GM15510 (cell line): Measurements from ENCODE around the gene TMEM219.

Source experiments
- POLR2A ChIP-seq: IDR thresholded peaks from 3 replicates; pipeline ENCODE4 v1.6.1; 2011; ENCODE audit warnings: borderline replicate concordance; ENCODE audit not compliant: insufficient read length; ENCODE audit errors: extremely low read depth

TMEM219 gene

DNA sequence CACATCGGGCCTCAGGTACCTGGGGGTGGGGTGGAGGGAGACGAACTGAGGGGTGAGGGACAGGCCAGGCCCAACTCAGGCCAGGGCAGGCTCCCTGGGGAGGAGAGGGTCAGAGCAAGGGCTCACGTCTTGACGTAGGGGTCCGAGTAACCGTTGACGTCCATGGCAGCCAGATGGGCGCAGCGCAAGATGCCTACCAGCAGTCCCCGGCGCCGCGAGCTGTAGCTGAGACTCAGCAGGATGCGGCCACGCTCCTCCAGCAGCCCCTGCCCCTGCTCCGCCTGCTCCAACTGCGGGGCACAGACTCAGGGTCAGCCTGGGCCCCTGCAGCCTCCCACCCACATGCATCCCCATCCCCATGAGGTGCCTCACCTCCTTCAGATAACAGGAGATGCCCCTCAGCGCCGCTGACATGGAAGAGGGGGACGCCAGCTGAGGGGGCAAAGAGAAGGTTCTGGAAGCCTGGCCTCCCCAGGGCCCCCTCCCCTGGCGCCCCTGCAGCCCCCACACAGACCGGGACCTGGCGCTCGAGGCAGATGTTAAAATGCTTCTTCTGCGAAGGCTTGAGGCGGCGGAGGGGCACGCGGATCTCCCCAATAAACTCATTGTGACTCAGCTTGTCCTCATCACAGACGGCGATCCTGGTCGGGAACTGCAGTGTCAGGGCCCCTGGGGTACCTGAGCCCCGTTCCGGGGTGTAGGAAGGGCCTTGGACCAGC, 44.9 kb downstream of the TMEM219 start:
- TF ChIP-seq POLR2A: no peak

DNA sequence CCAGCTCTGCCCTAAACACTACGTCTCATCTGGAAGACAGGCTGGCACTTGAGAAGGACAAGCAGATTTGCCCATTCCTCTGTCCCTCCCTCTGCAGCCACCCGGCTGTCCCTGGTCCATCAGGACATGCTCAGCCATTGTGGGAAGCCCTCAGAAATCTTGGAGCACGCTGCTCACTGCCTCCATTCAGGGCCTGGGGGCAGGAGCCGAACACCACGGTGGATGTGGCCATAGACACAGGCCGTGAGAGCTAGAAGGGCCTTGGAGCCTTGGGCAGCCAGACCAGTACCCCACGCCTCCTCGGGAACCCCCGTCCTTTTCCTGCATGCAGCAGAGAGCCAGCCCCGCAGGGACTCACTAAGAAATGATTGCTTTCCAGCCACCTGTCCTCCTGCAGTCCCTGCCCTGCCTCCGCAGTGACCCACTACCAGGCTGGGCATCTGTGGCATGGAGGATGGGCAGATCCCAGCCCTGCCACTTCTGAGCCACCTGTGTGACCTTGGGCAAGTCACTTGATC, 45.6 kb downstream of the TMEM219 start:
- no peak for TF ChIP-seq POLR2A

DNA sequence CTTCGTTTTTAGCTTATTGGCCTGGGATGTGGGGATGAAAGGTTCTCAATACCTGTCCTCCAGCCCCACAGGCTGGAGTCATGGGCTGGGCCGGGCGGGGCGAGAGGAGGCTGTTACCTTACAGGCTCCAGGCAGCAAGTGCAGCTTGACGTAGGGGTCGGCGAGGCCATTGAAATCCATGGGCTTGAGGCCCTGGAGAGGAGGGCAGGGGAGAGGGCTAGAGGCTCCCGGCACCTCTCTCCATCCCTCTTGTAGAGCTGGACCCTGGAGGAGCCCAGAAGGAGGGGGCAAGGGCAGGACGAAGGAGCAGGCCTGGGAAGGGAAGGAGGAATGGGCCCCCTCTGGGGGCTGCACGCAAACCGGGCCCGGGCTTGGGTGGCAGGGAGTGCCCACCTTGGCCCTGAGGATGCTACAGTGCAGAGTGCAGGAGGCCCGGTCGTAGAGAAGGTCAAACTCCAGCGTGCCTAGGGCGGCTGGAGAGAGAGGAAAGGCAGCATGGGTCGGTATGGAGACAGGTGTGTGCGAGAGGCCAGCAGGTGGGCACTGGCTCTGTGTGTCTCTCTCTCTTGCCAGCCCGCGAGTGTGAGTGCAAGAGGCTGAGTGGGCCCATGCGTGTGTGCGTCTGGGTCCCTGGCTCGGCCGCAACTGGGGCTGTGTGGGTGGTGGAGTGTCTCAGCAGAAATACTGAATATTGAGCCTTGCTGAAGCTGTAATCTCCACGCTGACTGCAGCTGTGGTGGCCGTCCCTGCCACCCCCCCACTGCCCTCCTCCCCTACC, 47.4 kb downstream of the TMEM219 start:
- TF ChIP-seq POLR2A: no peak

DNA sequence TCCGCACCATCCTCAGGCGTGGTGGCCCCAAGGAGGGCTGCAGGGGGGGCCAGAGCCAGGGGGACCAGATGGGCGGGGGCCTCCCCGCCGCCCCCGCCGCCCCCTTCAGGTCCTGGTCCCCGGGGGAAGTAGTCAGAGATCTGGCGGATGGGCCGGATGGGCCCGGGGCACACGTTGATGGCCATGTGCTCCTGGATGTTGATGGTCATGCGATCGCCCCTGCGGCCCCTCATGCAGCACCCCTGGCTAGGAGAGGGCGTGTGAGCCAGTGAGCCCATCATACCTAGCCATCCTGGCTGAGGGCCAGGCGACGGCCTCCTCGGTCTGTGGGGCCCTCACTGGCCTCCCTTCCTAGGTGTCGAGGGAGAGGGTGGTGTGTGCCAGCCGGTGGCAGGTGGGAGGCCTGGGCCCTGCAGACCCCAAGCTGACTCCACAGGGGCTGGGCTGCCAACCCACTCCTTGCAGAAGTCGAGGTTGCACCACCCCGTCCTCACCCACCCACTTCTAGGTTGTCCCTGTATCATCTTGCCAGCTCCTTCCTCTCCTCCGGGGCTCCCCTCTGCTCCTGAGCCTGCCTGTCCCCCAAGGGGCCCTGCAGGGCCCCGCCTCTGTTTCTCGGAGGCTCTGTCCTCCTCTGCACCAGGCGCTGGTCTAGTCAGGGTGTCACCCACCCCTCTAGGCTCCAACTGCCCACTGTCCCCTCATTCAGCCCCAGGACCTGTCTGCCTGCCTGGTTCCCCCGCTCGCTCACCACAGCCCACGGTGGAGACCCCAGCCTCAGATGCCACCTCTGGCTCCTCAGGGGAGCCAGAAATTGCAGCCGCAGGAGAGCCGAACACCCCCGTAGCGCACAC, 48.3 kb downstream of the TMEM219 start:
- TF ChIP-seq POLR2A: no peak

DNA sequence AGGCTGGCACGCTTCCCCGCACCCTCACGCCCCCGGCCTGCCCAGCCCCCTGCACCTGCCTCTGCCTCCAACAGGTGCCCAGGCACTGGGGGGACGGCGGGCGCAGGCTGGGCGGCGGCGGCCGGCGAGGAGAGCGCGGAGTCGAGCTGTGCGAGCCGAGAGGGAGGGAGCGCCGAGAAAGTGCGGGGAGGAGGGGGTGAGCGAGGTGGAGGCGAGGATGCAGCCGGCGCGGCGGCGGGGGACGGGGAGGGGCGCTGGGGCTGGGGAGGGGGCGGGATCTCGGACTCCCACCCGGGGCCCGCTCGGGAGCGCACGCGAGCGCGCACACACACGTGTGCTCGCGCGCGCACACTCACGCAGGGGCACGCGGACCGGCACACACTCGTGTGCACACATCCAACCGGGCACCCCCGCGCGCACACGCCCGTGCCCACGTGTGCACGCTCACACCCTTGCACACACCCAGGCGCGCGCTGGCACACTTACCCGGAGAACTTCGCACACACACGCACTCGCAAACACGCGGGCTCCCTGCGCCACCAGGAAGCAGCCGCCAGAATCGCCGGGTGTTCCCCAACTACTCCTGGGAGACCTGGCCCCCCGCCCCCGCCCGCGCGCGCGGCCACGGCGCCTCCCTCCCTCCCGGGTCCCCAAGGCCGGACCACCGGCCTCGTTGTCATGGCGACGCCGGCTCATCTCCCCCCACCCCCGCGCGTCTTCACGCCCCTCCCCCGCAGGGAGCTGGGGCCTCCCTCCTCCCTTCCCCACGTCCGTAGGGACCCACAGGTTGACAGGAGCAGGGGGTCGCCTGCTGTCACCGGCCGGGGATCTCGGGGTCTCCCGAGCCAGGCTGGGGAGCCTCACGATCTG, 49.2 kb downstream of the TMEM219 start, which contains the start of gene DOC2A:
DOC2A (minus strand) TSS at position 184 of the 870 bp plus-strand sequence. CDS start 805 bp downstream, outside the sequence.
- no peak for TF ChIP-seq POLR2A

DNA sequence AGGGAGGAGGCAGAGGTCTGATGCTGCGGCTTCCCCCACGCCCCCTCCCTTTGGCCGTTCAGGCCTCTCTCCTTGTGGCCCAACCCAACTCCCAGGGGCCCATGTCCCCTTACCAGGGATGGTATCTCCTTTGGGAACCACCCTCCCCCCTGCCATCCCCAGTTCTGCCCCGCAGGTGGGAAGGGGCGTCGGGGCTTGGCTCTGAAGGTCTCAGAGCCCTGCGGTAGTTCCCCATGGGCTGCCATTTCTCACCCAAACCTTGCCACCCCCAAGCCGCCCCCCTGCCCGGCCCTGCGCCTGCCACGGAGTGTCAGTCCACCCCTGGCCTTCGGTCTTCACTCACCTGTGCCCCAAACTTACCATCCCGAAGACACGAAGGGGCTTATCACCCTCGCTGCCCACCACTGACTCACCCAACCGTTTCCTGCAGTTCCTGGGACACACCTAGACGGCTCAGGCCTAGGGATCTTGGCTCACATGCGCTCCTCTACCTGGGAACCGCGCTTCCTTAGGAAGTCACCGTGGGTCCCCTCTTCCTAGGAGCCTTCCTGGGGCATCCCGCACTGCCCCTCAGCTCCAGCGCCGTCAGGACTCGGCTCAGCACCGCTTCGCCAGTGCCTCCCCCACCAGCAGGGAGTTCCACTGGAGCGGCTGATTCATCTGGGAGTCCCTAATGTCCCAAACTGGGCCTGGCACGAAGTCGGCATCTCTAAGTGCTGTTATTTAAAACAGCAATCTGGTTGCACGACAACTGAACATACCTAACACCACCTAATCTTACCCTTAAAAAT, 50.0 kb downstream of the TMEM219 start:
- TF ChIP-seq POLR2A: no peak

DNA sequence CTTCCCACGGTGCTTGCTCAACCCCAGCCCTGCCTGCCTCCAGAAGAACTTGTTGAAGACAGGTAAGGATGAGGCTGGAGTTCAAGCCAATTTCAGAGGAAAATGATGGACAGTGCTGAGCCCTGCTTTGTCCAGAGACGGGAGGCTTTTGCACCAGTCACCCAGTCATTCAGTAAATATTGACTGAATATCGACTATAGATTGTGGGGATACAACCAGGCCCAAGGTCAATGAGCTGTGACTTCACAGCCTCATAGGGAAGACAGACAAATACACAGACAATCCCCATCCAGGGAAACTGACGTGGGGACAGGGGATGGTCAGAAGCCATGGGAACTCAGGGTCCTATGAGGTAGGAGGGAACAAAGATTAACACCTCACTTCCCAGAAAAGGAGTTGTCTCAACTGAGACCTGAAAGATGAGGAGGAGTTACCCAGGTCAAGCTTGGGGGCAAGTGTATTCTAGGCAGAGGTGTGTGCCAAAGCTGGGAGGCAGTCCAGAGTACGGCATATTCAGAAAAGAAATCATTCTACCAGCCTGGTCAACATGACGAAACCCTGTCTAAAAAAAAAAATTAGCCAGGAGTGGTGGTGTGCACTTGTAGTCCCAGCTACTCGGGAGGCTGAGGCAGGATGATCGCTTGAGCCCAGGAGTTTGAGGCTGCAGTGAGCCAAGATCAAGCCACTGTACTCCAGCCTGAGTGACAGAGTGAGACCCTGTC, 54.8 kb downstream of the TMEM219 start:
- TF ChIP-seq POLR2A: no peak

DNA sequence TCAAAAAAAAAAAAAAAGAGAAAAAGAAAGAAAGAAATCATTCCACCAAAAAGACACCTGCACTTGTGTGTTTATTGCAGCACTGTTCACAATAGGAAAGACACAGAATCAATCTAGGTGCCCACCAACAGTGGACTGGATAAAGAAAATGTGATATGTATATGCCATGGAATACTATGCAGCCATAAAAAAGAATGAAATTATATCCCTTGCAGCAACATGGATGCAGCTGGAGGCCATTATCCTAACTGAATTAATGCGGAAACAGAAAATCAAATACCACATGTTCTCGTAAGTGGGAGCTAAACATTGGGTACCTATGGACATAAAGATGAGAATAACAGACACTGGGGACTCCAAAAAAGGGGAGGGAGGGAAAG, 55.4 kb downstream of the TMEM219 start:
- TF ChIP-seq POLR2A: no peak

DNA sequence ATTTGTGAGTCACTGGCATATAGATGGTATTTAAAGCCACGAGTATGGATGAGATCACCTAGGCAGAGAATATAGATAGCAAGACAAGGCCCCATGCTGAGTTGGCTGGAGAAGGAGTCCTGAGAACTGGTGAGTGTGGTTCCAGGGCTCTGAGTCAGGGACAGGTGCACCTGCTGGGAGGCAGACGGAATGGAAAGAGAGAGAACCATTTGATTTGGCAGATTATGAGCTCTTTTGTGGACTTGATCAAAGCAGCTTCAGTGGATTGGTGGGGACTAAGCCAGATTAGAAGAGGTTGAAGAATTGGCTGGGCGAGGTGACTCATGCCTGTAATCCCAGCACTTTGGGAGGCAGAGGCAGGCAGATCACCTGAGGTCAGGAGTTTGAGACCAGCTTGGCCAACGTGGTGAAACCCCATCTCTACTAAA, 56.9 kb downstream of the TMEM219 start:
- no peak for TF ChIP-seq POLR2A
